GM21786 (cell line): ENCODE results near the gene GARIN5B.

ENCODE experiments used
- ATAC-seq: cut with Tn5 transposase; IDR thresholded peaks from one replicate; pipeline ENCODE4 v1.9.1; 2021; ENCODE audit not compliant: unreplicated experiment

GARIN5B gene

DNA sequence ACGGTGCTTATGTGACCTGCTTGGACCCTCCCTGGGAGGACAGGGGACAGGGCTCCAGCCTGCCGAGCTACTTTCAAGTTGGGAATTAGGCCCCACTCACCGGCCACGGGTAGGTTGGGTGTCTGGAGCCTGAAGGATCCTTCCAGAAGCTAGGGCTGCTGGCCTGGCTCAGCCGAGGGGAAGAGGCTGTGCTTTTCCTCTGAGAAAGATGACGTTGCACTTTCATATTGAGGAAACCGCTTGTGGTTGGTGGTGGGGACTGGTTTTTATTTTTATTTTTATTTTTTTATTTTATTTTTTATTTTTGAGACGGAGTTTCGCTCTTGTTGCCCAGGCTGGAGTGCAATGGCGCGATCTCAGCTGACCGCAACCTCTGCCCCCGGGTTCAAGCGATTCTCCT lies 37.9 kb downstream of the GARIN5B start, which contains the start of gene TMEM150B:
Gene TMEM150B, minus strand, starts transcription at position 170 of the 400 bp plus-strand sequence. CDS start 4,305 bp downstream, outside the sequence.
- ATAC-seq, result no peak

DNA sequence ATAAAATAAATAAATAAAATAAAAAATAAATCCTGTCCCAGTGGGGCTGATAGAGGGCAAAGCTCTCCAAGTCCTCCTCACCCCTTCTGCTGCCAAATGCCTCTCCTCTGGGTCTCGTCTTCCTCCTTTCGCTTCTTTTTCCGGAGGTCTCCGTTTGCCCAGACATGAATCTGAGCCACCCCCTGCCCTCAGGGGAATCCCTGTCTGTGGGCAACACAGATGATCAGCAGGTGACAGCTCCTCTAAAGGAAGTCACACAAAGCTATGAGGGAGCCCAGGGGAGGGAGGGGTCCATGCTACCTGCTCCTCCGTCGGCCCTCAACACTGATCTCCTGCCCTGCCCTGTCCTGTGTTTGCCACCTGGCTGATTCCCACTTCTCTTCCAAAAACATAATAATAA lies 38.4 kb downstream of the GARIN5B start:
- no peak for ATAC-seq

DNA sequence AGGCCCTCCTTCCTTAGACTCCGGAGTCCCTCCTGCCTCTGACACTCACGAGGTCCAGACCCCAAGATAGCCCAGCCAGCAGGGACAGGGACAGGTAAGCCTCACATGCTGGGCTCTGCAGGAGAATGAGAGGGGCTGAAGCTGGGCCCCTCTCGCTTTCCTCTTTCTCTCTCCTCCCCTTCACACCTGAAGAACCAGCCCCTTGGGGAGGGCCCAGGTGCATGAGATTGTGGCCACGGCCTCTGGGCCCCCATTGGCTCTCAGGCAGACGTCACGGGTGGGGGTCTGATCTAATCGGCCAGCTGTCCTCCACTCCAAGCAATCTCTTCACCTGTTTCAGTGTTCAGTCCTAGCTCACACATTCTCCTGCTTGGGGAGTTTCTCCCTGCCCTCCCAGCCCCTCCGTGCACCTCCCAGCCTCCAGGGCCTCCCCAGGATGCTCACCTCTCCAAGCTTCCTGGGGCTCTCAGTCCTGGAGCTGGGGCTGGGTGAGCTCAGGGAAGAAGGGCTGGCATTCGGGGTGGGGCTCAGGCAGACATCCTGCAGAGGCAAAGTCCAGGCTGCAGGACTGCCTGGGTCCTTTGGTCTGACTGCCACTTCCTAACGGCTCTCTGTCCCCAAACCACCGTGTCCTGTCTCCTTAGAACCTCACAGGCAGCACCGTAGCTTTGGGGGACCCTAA lies 40.7 kb downstream of the GARIN5B start:
- no peak for ATAC-seq

DNA sequence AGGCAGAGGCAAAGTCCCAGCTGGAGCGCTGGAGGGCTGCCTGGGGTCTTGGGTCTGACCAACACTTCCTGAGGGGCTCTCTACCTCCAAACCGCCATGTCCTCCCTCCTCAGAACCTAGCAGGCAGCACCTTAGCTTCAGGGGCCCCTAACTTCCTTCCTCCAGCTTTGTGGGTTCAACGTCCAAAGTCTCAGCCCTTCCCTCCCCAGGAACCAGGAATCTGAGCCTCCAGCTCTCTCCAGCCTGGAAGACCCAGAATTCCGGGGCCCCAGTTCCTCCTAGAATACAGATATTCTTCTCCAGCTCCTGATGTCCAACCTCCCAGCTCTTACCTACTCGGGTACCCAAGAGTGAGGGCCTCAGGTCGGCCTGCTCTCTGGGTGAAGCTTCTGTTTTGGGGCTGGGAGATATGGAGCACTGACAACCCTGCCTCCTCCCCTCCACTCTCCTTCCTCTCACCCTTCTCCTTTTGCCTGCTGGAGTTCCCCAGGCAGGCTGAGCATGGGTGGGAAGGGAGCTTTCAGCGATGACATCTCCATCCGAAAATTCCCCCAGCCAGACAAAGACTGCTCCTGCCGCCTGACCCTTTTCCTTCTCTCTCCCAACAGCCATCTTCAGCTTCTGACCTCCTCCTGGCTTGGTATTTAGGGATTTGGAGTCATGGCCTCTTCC lies 41.5 kb downstream of the GARIN5B start:
- ATAC-seq, result no peak

DNA sequence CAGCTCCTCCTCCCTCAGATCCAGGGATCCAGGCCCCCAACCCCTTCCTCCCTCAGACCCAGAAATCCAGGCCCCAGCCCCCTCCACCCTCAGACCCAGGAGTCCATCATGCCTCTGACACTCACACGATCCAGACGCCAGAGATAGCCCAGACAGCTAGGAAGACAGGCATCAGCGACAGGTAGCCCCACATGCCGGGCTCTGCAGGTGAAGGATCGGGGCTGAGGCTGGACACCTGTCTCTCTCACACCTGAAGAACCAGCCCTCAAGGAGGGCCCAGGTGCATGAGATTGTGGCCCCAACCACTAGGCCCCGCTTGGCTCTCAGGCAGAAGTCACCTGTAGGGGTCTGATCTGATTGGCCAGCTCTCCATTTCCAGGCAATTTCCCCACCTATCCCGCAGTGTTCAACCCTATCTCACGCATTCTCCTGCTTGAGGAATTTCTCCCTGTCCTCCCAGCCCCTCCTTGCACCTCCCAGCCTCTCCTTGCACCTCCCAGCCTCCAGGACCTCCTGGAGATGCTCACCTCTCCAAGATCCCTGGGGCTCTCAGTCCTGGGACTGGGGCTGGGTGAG lies 42.1 kb downstream of the GARIN5B start:
- no peak for ATAC-seq

DNA sequence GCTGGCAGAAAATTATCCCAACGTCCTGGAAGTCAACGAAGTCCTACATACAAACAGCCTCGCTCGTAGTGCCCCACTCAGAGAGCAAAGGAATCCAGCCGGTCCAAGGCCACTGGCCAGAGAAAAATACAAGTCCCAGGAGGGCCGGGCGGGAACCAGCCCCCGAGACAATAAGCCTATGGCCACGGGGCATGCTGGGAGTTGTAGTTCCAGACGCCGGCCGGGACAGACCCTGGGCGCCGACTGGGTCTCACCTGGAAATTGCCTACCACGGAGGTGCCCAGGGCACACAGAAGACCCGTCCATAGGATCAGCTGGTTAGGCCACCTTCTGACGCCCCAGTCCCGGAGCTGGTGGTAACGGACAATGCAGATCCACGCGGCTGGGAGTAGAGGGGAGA lies 43.3 kb downstream of the GARIN5B start:
- no peak for ATAC-seq

DNA sequence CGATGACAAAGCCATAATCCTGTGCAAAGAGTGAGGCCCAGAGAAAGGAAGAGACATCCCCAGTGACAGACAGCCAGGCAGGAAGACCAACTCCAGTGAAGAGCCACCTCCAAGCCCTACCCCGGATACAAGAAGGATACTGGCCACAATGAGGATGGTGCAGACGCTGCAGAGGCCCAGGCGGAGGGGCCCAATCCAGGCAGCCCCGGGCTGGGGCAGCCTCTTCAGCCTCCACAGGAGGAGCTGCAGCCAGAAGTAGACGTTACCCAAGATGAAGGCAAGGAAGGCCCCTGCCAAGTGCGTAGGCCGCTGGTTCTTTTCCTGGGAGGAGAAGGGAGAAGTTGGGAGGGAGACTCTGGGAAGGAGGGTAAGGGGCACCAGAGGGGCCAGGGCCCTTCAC lies 46.4 kb downstream of the GARIN5B start:
- ATAC-seq, result no peak

DNA sequence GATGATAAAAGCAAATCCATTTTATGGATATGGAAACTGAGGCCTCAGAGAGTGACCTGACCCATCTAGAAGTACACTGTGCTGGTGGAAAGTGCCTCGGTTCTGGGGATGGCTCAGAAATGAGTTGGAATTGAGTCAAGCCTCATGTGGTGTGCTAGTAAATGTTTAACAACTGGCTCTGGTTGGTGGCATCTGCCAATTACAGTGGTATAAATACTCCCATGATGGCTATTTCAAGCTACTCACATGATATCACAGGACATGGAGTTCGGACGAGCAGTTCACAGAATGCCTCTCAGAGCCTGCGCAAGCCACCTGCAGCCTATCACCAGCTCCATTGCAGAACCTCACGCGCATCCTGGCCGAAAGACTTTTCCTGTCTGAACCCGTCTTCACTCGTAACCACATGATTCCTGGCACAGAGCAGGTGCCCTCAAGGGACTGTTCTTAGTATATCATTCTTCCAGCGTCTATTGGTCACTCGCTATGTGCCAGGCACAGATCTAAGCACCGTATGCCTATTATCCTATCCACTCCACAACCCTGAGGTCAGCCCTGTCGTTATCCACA lies 47.0 kb downstream of the GARIN5B start:
- no peak for ATAC-seq

DNA sequence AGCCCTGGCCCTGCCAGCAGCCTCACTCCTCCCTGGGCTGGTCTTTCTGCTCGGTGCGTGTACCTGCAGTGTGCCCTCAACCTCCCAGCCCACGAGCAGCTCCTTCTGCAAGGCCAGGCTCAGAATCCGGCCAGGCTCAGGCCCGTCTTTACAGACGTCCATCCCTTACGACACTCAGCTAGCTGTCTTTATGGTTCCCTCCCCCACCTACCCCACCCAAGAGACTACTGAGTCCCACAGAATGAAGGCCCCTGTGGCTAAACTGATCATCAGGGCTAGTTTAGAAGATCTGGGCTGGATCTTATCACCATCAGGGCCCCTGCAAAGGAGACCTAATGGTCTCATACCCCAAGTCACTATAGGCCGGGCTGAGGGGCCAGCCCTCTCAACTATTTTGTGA lies 48.7 kb downstream of the GARIN5B start:
- ATAC-seq, result no peak

DNA sequence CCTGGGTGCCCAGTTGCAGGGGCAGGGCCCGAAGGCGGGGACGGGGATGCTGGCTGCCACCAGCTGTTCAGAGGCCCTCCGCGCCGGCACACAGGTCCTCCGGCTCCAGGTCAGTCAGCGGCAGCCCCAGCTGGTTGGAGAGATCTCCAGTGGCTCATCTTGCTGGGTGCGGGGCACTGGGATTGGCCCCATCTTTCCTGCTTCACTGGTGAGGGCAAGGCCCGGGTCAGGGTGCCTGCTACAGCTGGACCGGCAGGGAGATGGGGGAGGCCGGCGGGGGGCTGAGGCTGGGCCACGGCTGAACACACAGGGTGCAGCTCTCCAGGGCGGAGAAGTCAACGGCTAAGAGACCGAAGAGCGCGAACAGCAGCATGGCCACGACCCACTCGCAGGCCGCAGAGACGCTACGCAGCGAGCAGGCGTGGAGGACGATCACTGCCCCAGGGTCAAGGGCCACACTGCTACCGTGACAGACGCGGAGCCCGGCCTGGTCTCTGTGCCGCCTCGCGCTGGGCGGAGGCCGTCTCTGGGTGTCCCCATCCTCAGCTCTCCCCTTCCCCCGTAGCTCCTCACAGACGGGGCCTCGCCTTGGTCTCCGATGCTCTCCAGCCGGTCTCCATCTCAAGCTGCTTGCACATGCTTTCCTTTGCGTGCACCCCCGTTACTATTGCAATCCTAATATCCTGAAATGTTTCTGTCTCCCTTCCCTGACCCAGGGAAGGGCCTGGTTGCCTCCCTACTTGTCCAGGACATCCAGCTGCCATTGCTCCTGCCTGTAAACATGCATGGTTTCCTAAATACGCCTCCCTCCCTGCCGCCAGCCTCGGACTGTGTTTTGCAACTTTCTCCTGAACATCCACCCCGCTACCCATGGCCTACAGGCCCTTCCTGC lies 50.2 kb downstream of the GARIN5B start:
- ATAC-seq, result no peak

DNA sequence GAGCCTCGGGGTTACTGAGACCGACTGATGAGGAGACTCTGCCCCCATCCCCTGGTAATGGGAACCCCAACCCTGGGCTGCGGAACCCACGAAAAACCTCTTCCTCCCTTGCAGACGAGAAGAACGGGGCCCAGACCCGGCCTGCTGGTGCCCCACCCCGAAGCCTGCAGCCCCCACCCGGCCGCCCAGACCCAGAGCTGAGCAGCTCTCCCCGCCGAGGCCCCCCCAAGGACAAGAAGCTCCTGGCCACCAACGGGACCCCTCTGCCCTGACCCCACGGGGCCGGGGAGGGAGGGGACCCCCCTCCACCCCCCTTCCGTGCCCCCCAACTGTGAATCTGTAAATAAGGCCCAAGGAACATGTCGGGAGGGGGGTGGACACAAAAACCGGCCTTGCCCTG lies 51.3 kb downstream of the GARIN5B start:
- no peak for ATAC-seq

DNA sequence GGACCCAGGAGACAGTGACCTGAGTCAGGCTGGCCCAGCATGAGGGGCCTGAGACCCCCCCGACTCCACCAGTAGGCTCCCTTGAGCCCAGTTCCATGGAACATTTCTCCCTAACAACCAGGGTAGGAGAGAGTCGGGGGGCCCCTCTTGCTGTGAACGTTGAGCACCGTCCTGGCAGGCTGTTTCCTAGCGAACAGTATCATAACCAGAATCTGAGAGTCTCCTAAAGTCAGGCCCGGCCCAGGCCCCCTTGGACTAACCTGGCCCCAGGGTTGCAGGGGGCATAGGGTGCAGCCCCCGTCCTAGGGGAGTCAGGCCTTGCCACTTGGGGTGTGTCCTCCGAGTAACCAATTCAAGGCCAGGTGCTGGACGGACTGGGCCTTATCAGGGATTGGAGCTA lies 51.7 kb downstream of the GARIN5B start:
- no peak for ATAC-seq

DNA sequence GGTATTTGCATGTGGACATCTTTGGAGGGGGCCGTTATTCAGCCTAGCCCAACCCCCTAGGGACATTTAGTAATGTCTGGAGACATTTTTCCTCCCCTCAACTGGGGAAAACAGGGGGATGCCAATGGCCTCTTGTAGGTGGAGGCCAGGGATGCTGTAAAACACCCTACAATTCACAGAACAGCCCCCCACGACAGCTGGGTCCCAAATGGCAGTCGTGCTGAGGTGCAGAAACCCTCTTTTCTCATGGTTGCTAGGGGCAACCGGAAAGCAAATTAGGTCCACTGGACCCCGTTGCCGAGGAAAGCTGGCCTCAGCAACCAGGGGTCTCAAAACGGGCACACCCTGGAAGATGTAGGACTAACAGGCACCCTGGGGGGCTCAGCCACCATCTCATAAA lies 52.6 kb downstream of the GARIN5B start:
- no peak for ATAC-seq

DNA sequence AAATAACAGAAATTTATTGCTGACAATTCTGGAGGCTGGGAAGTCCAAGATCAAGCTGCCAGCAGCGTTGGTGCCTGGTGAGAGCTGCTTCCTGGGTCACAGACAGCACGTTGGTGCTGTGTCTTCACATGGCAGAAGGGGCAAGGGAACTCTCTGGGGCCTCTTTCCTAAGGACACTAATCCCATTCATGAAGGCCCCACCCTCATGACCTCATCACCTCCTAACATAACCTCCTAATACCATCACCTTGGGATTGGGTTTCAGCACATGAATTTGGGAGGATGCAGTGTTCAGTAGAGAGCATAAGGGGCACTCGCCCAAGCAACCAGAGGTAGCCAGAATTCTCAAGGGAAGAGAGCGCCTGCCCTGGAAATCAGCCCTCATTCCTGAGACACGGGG lies 53.6 kb downstream of the GARIN5B start:
- no peak for ATAC-seq

DNA sequence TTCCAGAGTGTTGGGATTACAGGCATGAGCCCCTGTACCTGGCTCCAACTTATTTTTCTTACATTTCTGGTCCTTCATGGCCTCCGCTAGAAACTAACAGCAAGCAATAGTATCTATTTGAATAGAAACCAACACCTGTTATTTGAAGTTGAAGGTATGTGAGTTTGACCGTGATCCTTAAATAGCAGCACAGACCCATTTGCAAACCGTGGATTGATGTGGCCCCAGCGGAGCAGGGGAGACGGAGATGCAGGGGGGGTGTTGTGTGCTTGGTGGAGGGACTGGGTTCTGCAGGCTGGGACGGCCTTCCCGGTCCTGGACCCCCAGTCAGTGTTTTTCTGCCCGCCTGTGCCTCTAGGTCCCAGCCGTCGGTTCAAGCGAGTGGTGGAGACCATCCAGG lies 54.8 kb downstream of the GARIN5B start:
- ATAC-seq, result no peak

DNA sequence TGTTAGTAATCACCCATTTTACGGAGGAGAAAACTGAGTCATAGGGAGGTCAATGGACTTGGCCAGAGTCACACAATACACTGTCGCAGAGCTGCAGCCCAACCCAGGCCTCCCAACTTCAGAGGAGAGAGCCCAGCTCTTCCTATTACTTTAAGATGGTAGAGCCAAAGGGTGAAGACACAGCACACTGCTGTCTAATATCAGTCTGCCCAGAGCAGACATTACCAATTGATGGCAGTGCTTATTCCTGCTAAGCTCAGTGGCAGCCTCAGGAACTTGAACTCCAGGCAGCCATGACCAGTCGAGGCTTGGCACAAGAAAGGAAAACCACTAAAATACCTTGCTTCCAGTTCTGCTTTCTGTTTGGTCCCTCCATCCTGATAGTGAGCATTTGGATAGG lies 56.3 kb downstream of the GARIN5B start:
- ATAC-seq, result no peak

DNA sequence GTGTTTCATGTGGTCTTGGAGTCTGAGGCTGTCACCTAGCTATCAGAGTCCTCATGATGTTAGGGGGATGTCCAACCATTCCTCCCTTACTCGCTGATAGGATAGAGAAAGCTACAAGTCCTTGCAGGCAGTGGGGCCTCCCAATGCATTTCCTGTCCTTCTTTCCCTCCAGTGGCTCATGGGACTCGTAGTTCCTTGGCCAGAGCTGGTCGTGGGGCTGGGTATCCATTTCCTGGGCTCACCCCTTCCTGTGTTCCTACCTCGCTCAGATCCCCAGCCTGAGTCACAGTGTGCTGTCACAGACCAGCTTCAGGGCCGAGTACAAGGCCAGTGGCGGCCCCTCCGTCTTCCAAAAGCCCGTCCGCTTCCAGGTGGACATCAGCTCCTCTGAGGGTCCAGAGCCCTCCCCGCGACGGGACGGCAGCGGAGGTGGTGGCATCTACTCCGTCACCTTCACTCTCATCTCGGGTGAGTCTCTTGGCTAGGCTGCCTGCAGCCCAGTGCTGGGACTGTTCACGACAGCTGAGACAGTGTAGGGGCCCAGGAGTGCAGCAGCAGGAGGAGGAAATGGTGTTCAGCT lies 57.0 kb downstream of the GARIN5B start:
- no peak for ATAC-seq

DNA sequence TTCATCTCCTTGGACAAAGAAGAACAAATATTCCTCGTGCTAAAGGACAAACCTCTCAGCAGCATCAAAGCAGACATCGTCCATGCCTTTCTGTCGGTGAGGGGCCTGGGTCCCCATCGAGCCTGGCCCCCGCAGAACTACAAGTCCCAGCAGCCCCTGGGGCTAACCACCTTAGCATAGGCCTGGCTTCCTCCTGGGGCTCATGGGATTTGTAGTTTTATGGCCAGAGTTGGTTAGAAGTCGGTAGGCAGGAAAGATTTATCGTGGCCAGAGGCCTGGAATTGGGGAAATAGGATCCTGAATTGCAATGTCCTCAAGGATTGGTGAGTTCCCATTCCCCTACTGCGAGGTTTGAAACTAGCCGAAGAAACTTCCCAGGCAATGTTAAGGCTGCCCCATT lies 57.6 kb downstream of the GARIN5B start:
- no peak for ATAC-seq

DNA sequence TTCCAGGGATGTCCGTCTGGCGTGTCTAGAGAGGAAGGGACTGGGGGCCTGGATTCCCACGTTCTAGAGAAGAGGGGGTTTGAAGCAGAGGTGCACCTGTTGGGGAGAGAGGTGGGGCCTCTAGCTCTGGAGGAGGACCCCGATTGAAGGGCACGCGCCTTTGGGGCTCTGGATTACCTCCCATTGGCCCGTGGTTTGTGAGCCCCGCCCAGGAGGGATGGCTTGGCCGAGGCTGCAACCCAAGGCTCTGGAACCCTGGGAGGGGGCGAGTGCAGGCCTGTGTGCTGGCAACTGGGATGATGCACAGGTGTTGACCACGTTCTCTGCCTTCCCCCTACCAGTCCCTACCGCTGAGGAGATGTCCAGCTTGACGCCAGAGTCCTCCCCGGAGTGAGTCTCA lies 58.1 kb downstream of the GARIN5B start:
- no peak for ATAC-seq
